ENCODE results near the gene NCOA3. TPM values are rescaled to one million over a fixed set of nuclear protein-coding genes. Genes with fewer than 3 reads are reported as not detected.
"Not testable (repeated sequence)": the region's sequence is repeated elsewhere in the genome, so short reads cannot be mapped to it uniquely, and the experiment has no call there.

The NCOA3 gene
- total and polyA plus RNA-seq, 2 donors = 11.4 to 20.3 TPM

- H3K36me3 ChIP-seq (ENCODE audit: control insufficient read depth in 2 of 2, insufficient read depth in 2 of 2, low read length in 1 of 2); H3K4me3 ChIP-seq (ENCODE audit: low read length in 2 of 2); H3K4me1 ChIP-seq (ENCODE audit: control insufficient read depth in 2 of 2, insufficient read depth in 2 of 2, low read length in 2 of 2); H3K27ac ChIP-seq (ENCODE audit: low read depth in 1 of 2, low read length in 1 of 2); H3K9me3 ChIP-seq (ENCODE audit: control insufficient read depth in 2 of 2, insufficient read depth in 1 of 2, low read length in 1 of 2); DNase-seq (ENCODE audit: low read depth in 6 of 9, low spot score in 9 of 9); H3K27me3 ChIP-seq (ENCODE audit: control insufficient read depth in 2 of 2, insufficient read depth in 1 of 2, low read length in 1 of 2): not testable (repeated sequence)
- 96% methylated on average over 8 of the region's 8 CpGs for WGBS
Observed at GRCh38 chr20:47458280-47459050, 43.2 kb upstream of the NCOA3 start.

GRCh38 chr20:47459344-47460073, 42.2 kb upstream of the NCOA3 start:
- Histone ChIP-seq H3K27ac (ENCODE audit: low read depth in 1 of 2, low read length in 1 of 2) (no peak overlapping the region), H3K9me3 (ENCODE audit: control insufficient read depth in 2 of 2, insufficient read depth in 1 of 2, low read length in 1 of 2) (no peaks in the 10 kb centered on the region), H3K27me3 (ENCODE audit: control insufficient read depth in 2 of 2, insufficient read depth in 1 of 2, low read length in 1 of 2) (no peaks in the 10 kb centered on the region), H3K36me3 (ENCODE audit: control insufficient read depth in 2 of 2, insufficient read depth in 2 of 2, low read length in 1 of 2) (no peaks in the 10 kb centered on the region), H3K4me3 (ENCODE audit: low read length in 2 of 2) (no peak overlapping the region), H3K4me1 (ENCODE audit: control insufficient read depth in 2 of 2, insufficient read depth in 2 of 2, low read length in 2 of 2) (no peaks in the 10 kb centered on the region)
- no peak for DNase-seq (ENCODE audit: low read depth in 6 of 9, low spot score in 9 of 9)
- 98% methylated on average over 9 of the region's 9 CpGs for WGBS

GRCh38 chr20:47460761-47461112, 41.0 kb upstream of the NCOA3 start:
- 98% methylated on average over 6 of the region's 6 CpGs for WGBS
- H3K4me1 ChIP-seq (ENCODE audit: control insufficient read depth in 2 of 2, insufficient read depth in 2 of 2, low read length in 2 of 2); H3K27ac ChIP-seq (ENCODE audit: low read depth in 1 of 2, low read length in 1 of 2); H3K4me3 ChIP-seq (ENCODE audit: low read length in 2 of 2); H3K36me3 ChIP-seq (ENCODE audit: control insufficient read depth in 2 of 2, insufficient read depth in 2 of 2, low read length in 1 of 2); H3K27me3 ChIP-seq (ENCODE audit: control insufficient read depth in 2 of 2, insufficient read depth in 1 of 2, low read length in 1 of 2); H3K9me3 ChIP-seq (ENCODE audit: control insufficient read depth in 2 of 2, insufficient read depth in 1 of 2, low read length in 1 of 2); DNase-seq (ENCODE audit: low read depth in 6 of 9, low spot score in 9 of 9): not testable (repeated sequence)

DNA sequence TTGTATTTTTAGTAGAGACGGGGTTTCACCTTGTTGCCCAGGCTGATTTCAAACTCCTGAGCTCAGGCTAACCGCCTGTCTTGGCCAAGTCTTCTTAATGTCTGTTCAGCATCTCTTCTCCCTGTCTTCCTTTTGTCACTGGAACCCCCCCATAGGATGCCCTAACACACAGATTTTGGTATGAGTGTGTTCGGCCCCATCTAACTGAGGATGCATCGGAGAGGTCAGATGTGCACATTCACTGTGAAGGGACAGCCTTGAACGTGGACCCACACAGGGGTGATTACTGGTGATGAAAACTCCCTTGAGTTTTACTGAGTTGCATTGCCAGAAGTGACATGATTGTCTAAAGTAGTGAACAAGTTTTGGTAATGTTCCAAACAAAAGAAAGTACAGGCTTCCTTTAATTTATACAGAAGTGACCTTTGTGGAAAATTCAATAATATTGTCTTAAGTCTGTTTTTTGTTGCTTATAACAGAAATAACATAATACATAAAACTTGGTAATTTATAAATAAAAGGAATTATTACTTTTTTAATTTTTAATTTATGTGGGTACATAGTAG, 40.5 kb upstream of the NCOA3 start:
- Histone ChIP-seq H3K9me3 (ENCODE audit: control insufficient read depth in 2 of 2, insufficient read depth in 1 of 2, low read length in 1 of 2) (no peaks in the 10 kb centered on the region), H3K36me3 (ENCODE audit: control insufficient read depth in 2 of 2, insufficient read depth in 2 of 2, low read length in 1 of 2) (no peaks in the 10 kb centered on the region), H3K4me1 (ENCODE audit: control insufficient read depth in 2 of 2, insufficient read depth in 2 of 2, low read length in 2 of 2) (no peaks in the 10 kb centered on the region), H3K4me3 (ENCODE audit: low read length in 2 of 2) (no peak overlapping the region), H3K27ac (ENCODE audit: low read depth in 1 of 2, low read length in 1 of 2) (no peak overlapping the region), H3K27me3 (ENCODE audit: control insufficient read depth in 2 of 2, insufficient read depth in 1 of 2, low read length in 1 of 2) (no peaks in the 10 kb centered on the region)
- no peak for DNase-seq (ENCODE audit: low read depth in 6 of 9, low spot score in 9 of 9)
- 93% methylated on average over 5 of the region's 5 CpGs for WGBS

- H3K27me3 ChIP-seq (ENCODE audit: control insufficient read depth in 2 of 2, insufficient read depth in 1 of 2, low read length in 1 of 2); H3K36me3 ChIP-seq (ENCODE audit: control insufficient read depth in 2 of 2, insufficient read depth in 2 of 2, low read length in 1 of 2); DNase-seq (ENCODE audit: low read depth in 6 of 9, low spot score in 9 of 9); H3K27ac ChIP-seq (ENCODE audit: low read depth in 1 of 2, low read length in 1 of 2); H3K4me3 ChIP-seq (ENCODE audit: low read length in 2 of 2); H3K9me3 ChIP-seq (ENCODE audit: control insufficient read depth in 2 of 2, insufficient read depth in 1 of 2, low read length in 1 of 2); H3K4me1 ChIP-seq (ENCODE audit: control insufficient read depth in 2 of 2, insufficient read depth in 2 of 2, low read length in 2 of 2): not testable (repeated sequence)
- 98% methylated on average over 5 of the region's 5 CpGs for WGBS
Observed at GRCh38 chr20:47461906-47462305, 39.8 kb upstream of the NCOA3 start.

- no peak for DNase-seq (ENCODE audit: low read depth in 6 of 9, low spot score in 9 of 9)
- Histone ChIP-seq H3K4me3 (ENCODE audit: low read length in 2 of 2) (no peak overlapping the region), H3K27ac (ENCODE audit: low read depth in 1 of 2, low read length in 1 of 2) (no peak overlapping the region), H3K36me3 (ENCODE audit: control insufficient read depth in 2 of 2, insufficient read depth in 2 of 2, low read length in 1 of 2) (no peaks in the 10 kb centered on the region), H3K27me3 (ENCODE audit: control insufficient read depth in 2 of 2, insufficient read depth in 1 of 2, low read length in 1 of 2) (no peaks in the 10 kb centered on the region), H3K9me3 (ENCODE audit: control insufficient read depth in 2 of 2, insufficient read depth in 1 of 2, low read length in 1 of 2) (no peaks in the 10 kb centered on the region), H3K4me1 (ENCODE audit: control insufficient read depth in 2 of 2, insufficient read depth in 2 of 2, low read length in 2 of 2) (no peaks in the 10 kb centered on the region)
- WGBS = 91% methylated on average over 11 of the region's 11 CpGs
Observed at GRCh38 chr20:47464380-47465101, 37.1 kb upstream of the NCOA3 start.

DNA sequence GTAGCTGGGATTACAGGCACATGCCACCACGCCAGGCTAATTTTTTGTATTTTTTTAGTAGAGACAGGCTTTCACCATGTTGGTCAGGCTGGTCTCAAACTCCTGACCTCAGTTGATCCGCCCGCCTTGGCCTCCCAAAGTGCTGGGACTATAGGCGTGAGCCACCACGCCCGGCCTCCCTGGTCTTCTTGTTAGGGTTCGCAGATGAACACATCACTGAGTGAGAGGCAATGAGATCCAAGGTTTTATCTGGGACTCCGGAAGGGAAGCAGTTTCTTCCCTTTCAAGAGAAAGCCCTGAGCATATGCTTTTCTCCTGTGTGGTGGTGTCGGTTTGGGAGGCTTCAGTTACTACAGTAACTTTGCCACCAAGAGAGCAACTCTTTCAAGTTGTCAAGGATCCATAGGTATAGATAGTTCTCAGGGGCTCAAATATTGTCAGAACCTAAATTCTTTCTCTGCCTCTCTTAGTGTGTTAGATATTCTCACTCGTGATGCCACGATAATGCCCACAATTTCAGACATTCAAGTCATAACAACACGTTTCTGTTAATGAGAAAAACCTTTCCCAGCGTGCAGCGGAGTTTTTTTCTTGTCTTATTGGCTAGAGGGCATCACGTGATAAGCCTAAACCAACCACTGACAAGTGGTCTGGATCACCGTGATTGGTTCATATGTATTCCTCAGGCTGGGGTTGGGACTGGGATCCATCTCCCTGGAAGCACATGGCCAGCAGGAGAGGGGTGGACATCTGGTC, 36.2 kb upstream of the NCOA3 start:
- no peak for DNase-seq (ENCODE audit: low read depth in 6 of 9, low spot score in 9 of 9)
- WGBS = 96% methylated on average over 16 of the region's 16 CpGs
- Histone ChIP-seq H3K9me3 (ENCODE audit: control insufficient read depth in 2 of 2, insufficient read depth in 1 of 2, low read length in 1 of 2) (no peaks in the 10 kb centered on the region), H3K27me3 (ENCODE audit: control insufficient read depth in 2 of 2, insufficient read depth in 1 of 2, low read length in 1 of 2) (no peaks in the 10 kb centered on the region), H3K27ac (ENCODE audit: low read depth in 1 of 2, low read length in 1 of 2) (no peak overlapping the region), H3K36me3 (ENCODE audit: control insufficient read depth in 2 of 2, insufficient read depth in 2 of 2, low read length in 1 of 2) (no peaks in the 10 kb centered on the region), H3K4me3 (ENCODE audit: low read length in 2 of 2) (no peak overlapping the region), H3K4me1 (ENCODE audit: control insufficient read depth in 2 of 2, insufficient read depth in 2 of 2, low read length in 2 of 2) (no peaks in the 10 kb centered on the region)

DNA sequence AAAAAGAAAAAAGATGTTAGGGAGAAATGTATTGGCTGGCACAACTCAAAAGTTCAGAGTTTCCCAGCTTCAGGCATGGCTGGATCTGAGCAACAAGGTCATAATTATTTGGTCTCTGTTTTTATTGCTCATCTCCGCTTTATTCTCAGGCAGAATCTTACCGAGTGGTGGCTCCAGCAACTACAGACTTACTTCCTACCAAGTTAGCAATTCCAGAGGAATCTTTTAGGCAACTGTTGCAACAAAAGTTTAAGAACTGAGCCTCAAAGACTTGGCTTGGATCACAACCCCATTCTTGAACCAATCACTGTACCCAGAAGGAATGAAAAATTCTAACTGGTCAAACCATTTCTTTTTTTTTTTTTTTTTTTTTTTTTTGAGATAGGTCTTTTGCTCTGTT, 35.5 kb upstream of the NCOA3 start:
- Histone ChIP-seq H3K27me3 (ENCODE audit: control insufficient read depth in 2 of 2, insufficient read depth in 1 of 2, low read length in 1 of 2) (no peaks in the 10 kb centered on the region), H3K4me3 (ENCODE audit: low read length in 2 of 2) (no peak overlapping the region), H3K4me1 (ENCODE audit: control insufficient read depth in 2 of 2, insufficient read depth in 2 of 2, low read length in 2 of 2) (no peaks in the 10 kb centered on the region), H3K36me3 (ENCODE audit: control insufficient read depth in 2 of 2, insufficient read depth in 2 of 2, low read length in 1 of 2) (no peaks in the 10 kb centered on the region), H3K9me3 (ENCODE audit: control insufficient read depth in 2 of 2, insufficient read depth in 1 of 2, low read length in 1 of 2) (no peaks in the 10 kb centered on the region), H3K27ac (ENCODE audit: low read depth in 1 of 2, low read length in 1 of 2) (no peak overlapping the region)
- no peak for DNase-seq (ENCODE audit: low read depth in 6 of 9, low spot score in 9 of 9)
- WGBS = 96% methylated on average over 2 of the region's 2 CpGs
